Renal cortex interstitium (tissue), 3 donors: ENCODE data around the gene RIMS3. TPM values are rescaled to one million over a fixed set of nuclear protein-coding genes. Genes with fewer than 3 reads are reported as not detected.

Experiments
- polyA plus RNA-seq, 3 donors: library from polyadenylated mRNA; unstranded; fragments of 120-200 nt; gene quantifications; one replicate each; pipeline ENCODE4 v1.2.1, GENCODE V29; 2013; ENCODE audit not compliant: insufficient read length in 3 of 3

The RIMS3 gene
- polyA plus RNA-seq, 3 donors, result 1.6 to 2.2 (median 1.8) TPM

Other genes starting within 250 kb of the RIMS3 start
- 1 to 10 TPM; 4.9 to 6.3 (median 5.9) TPM for gene ZFP69B, start 215.2 kb downstream of the RIMS3 start, polyA plus RNA-seq
- gene ZFP69, start 188.4 kb downstream of the RIMS3 start, polyA plus RNA-seq, result 1 to 10 TPM; 6.5 to 8.1 (median 7.9) TPM
- gene EXO5, start 156.9 kb downstream of the RIMS3 start, polyA plus RNA-seq, result 10 to 100 TPM; 11.6 to 14.2 (median 12.0) TPM
- 10 to 100 TPM in 2 of 3 donors, 1 to 10 TPM in 1; 8.4 to 14.5 (median 13.8) TPM for gene ZNF684, start 134.0 kb downstream of the RIMS3 start, polyA plus RNA-seq
- 100 to 1,000 TPM in 2 of 3 donors, 10 to 100 TPM in 1; 95.9 to 111 (median 101) TPM for gene NFYC, start 26.0 kb upstream of the RIMS3 start, polyA plus RNA-seq
- 1 to 10 TPM; 1.6 to 1.9 (median 1.9) TPM for gene KCNQ4, start 118.1 kb upstream of the RIMS3 start, polyA plus RNA-seq
- gene CITED4, start 196.7 kb upstream of the RIMS3 start, polyA plus RNA-seq, result 1 to 10 TPM; 2.7 to 6.0 (median 5.4) TPM